ENCODE results near the gene EIF4B. TPM values are rescaled to one million over a fixed set of nuclear protein-coding genes. Genes with fewer than 3 reads are reported as not detected.

Gene EIF4B
- total RNA-seq, 1 experiment from 2014 or later: 713 TPM

GRCh38 chr12:53057816-53058500 lies 51.7 kb downstream of the EIF4B start:
- Histone ChIP-seq H3T11ph (ENCODE audit: low read length) (no peak overlapping the region), H3K14ac (ENCODE audit: insufficient read depth, low read length) (no peak overlapping the region), H3K27me3 (ENCODE audit: insufficient read depth, low read length) (no peaks in the 10 kb centered on the region; the same call in 1 of the 2 replicates), H3K79me2 (ENCODE audit: insufficient read depth, low read length) (no peaks in the 10 kb centered on the region), H3K18ac (ENCODE audit: insufficient read length, low read depth, low read length) (no peak overlapping the region), H3K79me1 (ENCODE audit: insufficient read depth, low read depth, low read length, poor library complexity, severe bottlenecking) (no peaks in the 10 kb centered on the region), H2BK20ac (ENCODE audit: low read depth, low read length, poor library complexity, severe bottlenecking) (no peak overlapping the region), H3K56ac (ENCODE audit: insufficient read length, low read depth, low read length) (no peak overlapping the region), H4K20me1 (ENCODE audit: control insufficient read depth, insufficient read depth, insufficient read length) (no peaks in the 10 kb centered on the region), H3K23ac (ENCODE audit: insufficient read length, low read depth, low read length) (no peak overlapping the region), H3K27ac (ENCODE audit: insufficient read length, low read depth, low read length) (no peak overlapping the region), H3K4me2 (ENCODE audit: insufficient read depth, insufficient read length, low read length) (no peak overlapping the region), H3K9ac (ENCODE audit: extremely low read depth, insufficient read length, low read length) (no peak overlapping the region), H2BK15ac (ENCODE audit: low read depth, low read length) (no peak overlapping the region), H2BK12ac (ENCODE audit: insufficient read length, low read depth, low read length) (no peak overlapping the region), H3K23me2 (ENCODE audit: insufficient read length, low read depth, low read length, poor library complexity, severe bottlenecking) (no peaks in the 10 kb centered on the region), H2BK120ac (ENCODE audit: low read depth, low read length, poor library complexity, severe bottlenecking) (no peak overlapping the region), H3K4me1 (ENCODE audit: insufficient read depth, low read length) (peaks cover 3% of the 10 kb centered on the region; the same call in 1 of the 2 replicates), H2AK5ac (ENCODE audit: insufficient read length, low read length) (no peak overlapping the region), H4K8ac (replicated peaks; ENCODE audit: insufficient read length, low read depth, low read length) (no peak overlapping the region), H2BK5ac (ENCODE audit: insufficient read length, low read length) (no peak overlapping the region), H2AFZ (ENCODE audit: low read length) (no peak overlapping the region), H4K5ac (ENCODE audit: insufficient read length, low read depth, low read length) (no peak overlapping the region), H3K9me3 (ENCODE audit: control insufficient read depth, low read depth, low read length) (no peaks in the 10 kb centered on the region), H4K91ac (ENCODE audit: insufficient read length, low read depth, low read length) (no peak overlapping the region), H3K4ac (ENCODE audit: low read depth, low read length) (no peak overlapping the region)
- H3K27ac Mint-ChIP-seq: no peak overlapping the region
- H3K36me3 Mint-ChIP-seq (ENCODE audit: insufficient read depth in 1 of 3, low read depth in 3 of 3): no peaks in the 10 kb centered on the region; a peak in 1 of 7 replicates
- no peak for DNase-seq
- no peak for TF ChIP-seq CTCF (conservative IDR thresholded peaks at IDR 0.05)
- no CpG with 5 or more reads among the region's 13 CpGs for WGBS (ENCODE audit: extremely low coverage, insufficient read length, low lambda C conversion rate)
- H3K4me3 Mint-ChIP-seq: no peak overlapping the region
- peaks cover 11 to 15% of the 10 kb centered on the region in 2 experiments for H3K4me1 Mint-ChIP-seq
- H3K27me3 Mint-ChIP-seq (ENCODE audit: low read depth): peaks cover 49% of the 10 kb centered on the region
- H3K9me3 Mint-ChIP-seq: no peaks in the 10 kb centered on the region
